Nephron (organoid): ENCODE results near the gene ADISSP.

ENCODE experiments used
- H3K27ac Mint-ChIP-seq, 3 experiments: 2 replicates each; pipeline ENCODE4 v1.8.0; 2020; ENCODE audit warnings: mixed read lengths in 3 of 3, mild to moderate bottlenecking in 2 of 3, moderate library complexity in 1 of 3
- H3K27me3 Mint-ChIP-seq: 2 replicates; pipeline ENCODE4 v1.8.0; 2021; ENCODE audit warnings: low read depth, mild to moderate bottlenecking, moderate library complexity, mixed read lengths
- H3K36me3 Mint-ChIP-seq: 2 replicates; pipeline ENCODE4 v1.8.0; 2020; ENCODE audit warnings: low read depth, mixed read lengths
- H3K4me1 Mint-ChIP-seq: 2 replicates; pipeline ENCODE4 v1.8.0; 2020; ENCODE audit warnings: mixed read lengths
- H3K4me3 Mint-ChIP-seq, 3 experiments: 2 replicates each; pipeline ENCODE4 v1.8.0; 2020; ENCODE audit warnings: mild to moderate bottlenecking in 3 of 3, mixed read lengths in 3 of 3, moderate library complexity in 2 of 3
- H3K9me3 Mint-ChIP-seq: 2 replicates; pipeline ENCODE4 v1.8.0; 2020; ENCODE audit warnings: mixed read lengths
- CTCF ChIP-seq, 3 experiments: fragments of 200-600 bp; sonication (generic); IDR thresholded peaks; one replicate each; pipeline ENCODE4 v1.5.0; 2021; ENCODE audit warnings: antibody characterized with exemption in 3 of 3; ENCODE audit not compliant: unreplicated experiment in 3 of 3

ADISSP gene

GRCh38 chr20:3778976-3779375 lies 11.4 kb upstream of the ADISSP start:
- Mint-ChIP-seq H3K27ac (no peak overlapping the region), H3K4me1 (peaks cover 22% of the 10 kb centered on the region), H3K4me3 (peak overlapping the region; percentile 16 to 47 (median 38)), H3K27me3 (peaks cover 60% of the 10 kb centered on the region), H3K9me3 (no peaks in the 10 kb centered on the region), H3K36me3 (no peaks in the 10 kb centered on the region)
- no peak for TF ChIP-seq CTCF (IDR thresholded peaks at IDR 0.05; ENCODE audit: unreplicated experiment in 3 of 3)

DNA sequence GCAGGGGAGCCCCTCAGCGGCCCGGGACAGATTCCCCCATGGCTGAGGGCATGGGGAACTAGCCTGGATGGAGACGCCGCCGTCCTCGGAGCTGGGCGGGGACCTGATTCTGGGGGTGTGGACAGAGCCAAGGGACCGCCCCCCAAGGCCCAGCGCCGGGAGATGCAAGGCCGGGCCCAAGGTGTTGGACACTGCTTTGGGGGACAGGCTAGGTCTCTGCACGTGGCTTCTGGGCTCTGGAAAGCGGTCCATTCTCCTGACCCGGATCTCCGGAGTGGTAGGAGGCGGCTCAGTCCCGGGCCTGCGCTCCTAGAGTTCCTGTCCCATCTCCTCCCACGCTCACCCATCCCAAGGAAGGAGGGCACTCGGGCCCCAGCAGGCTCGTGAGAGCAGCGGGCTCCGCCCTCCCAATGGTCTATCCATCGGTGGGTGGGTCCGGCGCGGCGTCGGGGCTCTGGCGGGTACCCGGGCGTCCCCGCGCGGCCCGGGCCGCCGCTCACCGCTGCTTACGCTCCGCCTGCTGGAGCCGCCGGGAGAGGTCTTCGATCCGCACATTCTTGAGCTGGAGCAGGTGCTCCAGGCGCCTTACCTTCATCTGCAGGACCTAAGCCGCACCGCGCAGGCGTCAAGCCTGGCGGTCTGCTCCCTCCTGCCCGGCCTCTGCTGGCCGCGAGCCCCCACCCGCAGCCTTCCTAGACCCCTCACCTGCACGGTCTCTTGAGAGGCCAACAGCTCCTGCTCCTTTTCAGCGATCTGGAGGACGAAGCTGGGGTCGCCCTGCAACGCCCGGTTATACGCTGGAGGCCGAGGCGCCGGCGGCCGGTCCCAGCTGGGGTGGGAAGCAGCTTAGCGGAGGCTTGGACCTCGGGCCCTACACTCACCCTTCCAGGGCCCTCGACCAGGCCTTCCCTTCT lies 10.4 kb upstream of the ADISSP start:
- peaks cover 60% of the 10 kb centered on the region for H3K27me3 Mint-ChIP-seq

GRCh38 chr20:3777381-3777715 lies 9.8 kb upstream of the ADISSP start:
- Mint-ChIP-seq H3K9me3 (no peaks in the 10 kb centered on the region), H3K27ac (no peak overlapping the region), H3K4me3 (peak overlapping the region; percentile 70 to 74 (median 72)), H3K27me3 (peaks cover 60% of the 10 kb centered on the region), H3K4me1 (peaks cover 15% of the 10 kb centered on the region), H3K36me3 (no peaks in the 10 kb centered on the region)
- TF ChIP-seq CTCF (IDR thresholded peaks at IDR 0.05; ENCODE audit: unreplicated experiment in 3 of 3) = no peak

More for the DNA sequence above, 10.4 kb upstream of the ADISSP start:
- Mint-ChIP-seq H3K4me1 (peaks cover 15% of the 10 kb centered on the region), H3K9me3 (no peaks in the 10 kb centered on the region), H3K36me3 (no peaks in the 10 kb centered on the region), H3K4me3 (peak overlapping the region; percentile 70 to 74 (median 74)), H3K27ac (no peak overlapping the region)
- TF ChIP-seq CTCF (IDR thresholded peaks at IDR 0.05; ENCODE audit: unreplicated experiment in 3 of 3) = peak in 1 of 3 experiments; percentile 11

- H3K4me1 Mint-ChIP-seq = peaks cover 4% of the 10 kb centered on the region
- no peaks in the 10 kb centered on the region for H3K36me3 Mint-ChIP-seq
- H3K4me3 Mint-ChIP-seq = no peak overlapping the region
Measured at GRCh38 chr20:3775457-3776108, 8.0 kb upstream of the ADISSP start.

DNA sequence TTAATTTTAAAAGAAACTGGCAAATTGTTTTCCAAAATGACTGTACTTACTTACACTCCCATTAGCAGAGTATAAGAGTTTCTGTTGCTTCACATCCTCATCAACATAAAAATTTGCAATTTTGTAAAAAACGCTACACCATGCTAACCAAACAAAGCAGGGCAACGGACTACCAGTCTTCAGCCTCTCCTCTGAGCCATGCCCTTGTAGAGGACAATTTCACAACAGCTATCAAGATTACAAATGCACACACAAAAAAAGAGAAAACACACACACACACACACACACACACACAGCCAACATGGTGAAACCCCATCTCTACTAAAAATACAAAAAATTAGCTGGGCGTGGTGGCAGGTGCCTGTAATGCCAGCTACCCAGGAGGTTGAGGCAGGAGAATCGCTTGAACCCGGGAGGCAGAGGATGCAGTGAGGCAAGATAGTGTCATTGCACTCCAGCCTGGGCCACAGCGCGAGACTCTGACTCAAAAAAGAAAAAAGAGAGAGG lies 4.1 kb upstream of the ADISSP start:
- Mint-ChIP-seq H3K4me3 (no peak overlapping the region), H3K36me3 (no peaks in the 10 kb centered on the region), H3K27me3 (peaks cover 21% of the 10 kb centered on the region), H3K9me3 (no peaks in the 10 kb centered on the region), H3K27ac (no peak overlapping the region), H3K4me1 (peaks cover 10% of the 10 kb centered on the region)
- no peak for TF ChIP-seq CTCF (IDR thresholded peaks at IDR 0.05; ENCODE audit: unreplicated experiment in 3 of 3)

More at GRCh38 chr20:3775457-3776108, 8.0 kb upstream of the ADISSP start:
- H3K27ac Mint-ChIP-seq = no peak overlapping the region
- H3K9me3 Mint-ChIP-seq = no peaks in the 10 kb centered on the region
- TF ChIP-seq CTCF (IDR thresholded peaks at IDR 0.05; ENCODE audit: unreplicated experiment in 3 of 3) = no peak
- peaks cover 56% of the 10 kb centered on the region for H3K27me3 Mint-ChIP-seq
